ENCODE results near the gene KRTAP5-3.
"Not testable (repeated sequence)": the region's sequence is repeated elsewhere in the genome, so short reads cannot be mapped to it uniquely, and the experiment has no call there.

The KRTAP5-3 gene

GRCh38 chr11:1619449-1619848 is 11.2 kb upstream of the KRTAP5-3 start:
- Histone ChIP-seq H3K27ac (ENCODE audit: insufficient read depth, low read length, poor library complexity, severe bottlenecking) (no peak overlapping the region), H3K36me3 (ENCODE audit: control insufficient read depth, insufficient read depth, low read length) (no peaks in the 10 kb centered on the region), H3K4me1 (ENCODE audit: control insufficient read depth, insufficient read depth, low read length, poor library complexity, severe bottlenecking) (no peaks in the 10 kb centered on the region), H3K9me3 (ENCODE audit: control insufficient read depth, low read length) (no peaks in the 10 kb centered on the region), H3K27me3 (replicated peaks; ENCODE audit: control insufficient read depth, insufficient read depth, low read length, poor library complexity, severe bottlenecking) (no peaks in the 10 kb centered on the region), H3K4me3 (ENCODE audit: insufficient read depth, low read depth, low read length, poor library complexity, severe bottlenecking) (no peak overlapping the region)
- DNase-seq: peak; percentile 6 to 30 (median 8)

GRCh38 chr11:1618231-1618630 is 10.0 kb upstream of the KRTAP5-3 start:
- no peak overlapping the region for H3K27ac ChIP-seq (ENCODE audit: insufficient read depth, low read length, poor library complexity, severe bottlenecking)
- H3K9me3 ChIP-seq (ENCODE audit: control insufficient read depth, low read length): no peaks in the 10 kb centered on the region
- no peak overlapping the region for H3K4me3 ChIP-seq (ENCODE audit: insufficient read depth, low read depth, low read length, poor library complexity, severe bottlenecking)
- H3K4me1 ChIP-seq (ENCODE audit: control insufficient read depth, insufficient read depth, low read length, poor library complexity, severe bottlenecking): no peaks in the 10 kb centered on the region
- no peaks in the 10 kb centered on the region for H3K36me3 ChIP-seq (ENCODE audit: control insufficient read depth, insufficient read depth, low read length)
- H3K27me3 ChIP-seq (replicated peaks; ENCODE audit: control insufficient read depth, insufficient read depth, low read length, poor library complexity, severe bottlenecking): no peaks in the 10 kb centered on the region
- DNase-seq: no peak

GRCh38 chr11:1607901-1608300 is 362 bp downstream of the KRTAP5-3 start:
- H3K4me1 ChIP-seq (ENCODE audit: control insufficient read depth, insufficient read depth, low read length, poor library complexity, severe bottlenecking); H3K27ac ChIP-seq (ENCODE audit: insufficient read depth, low read length, poor library complexity, severe bottlenecking); H3K4me3 ChIP-seq (ENCODE audit: insufficient read depth, low read depth, low read length, poor library complexity, severe bottlenecking); H3K27me3 ChIP-seq (replicated peaks; ENCODE audit: control insufficient read depth, insufficient read depth, low read length, poor library complexity, severe bottlenecking); H3K9me3 ChIP-seq (ENCODE audit: control insufficient read depth, low read length); H3K36me3 ChIP-seq (ENCODE audit: control insufficient read depth, insufficient read depth, low read length); DNase-seq: not testable (repeated sequence)

- H3K27me3 ChIP-seq (replicated peaks; ENCODE audit: control insufficient read depth, insufficient read depth, low read length, poor library complexity, severe bottlenecking); H3K4me3 ChIP-seq (ENCODE audit: insufficient read depth, low read depth, low read length, poor library complexity, severe bottlenecking); H3K36me3 ChIP-seq (ENCODE audit: control insufficient read depth, insufficient read depth, low read length); H3K9me3 ChIP-seq (ENCODE audit: control insufficient read depth, low read length); H3K27ac ChIP-seq (ENCODE audit: insufficient read depth, low read length, poor library complexity, severe bottlenecking); H3K4me1 ChIP-seq (ENCODE audit: control insufficient read depth, insufficient read depth, low read length, poor library complexity, severe bottlenecking); DNase-seq: not testable (repeated sequence)
These were observed 962 bp downstream of the KRTAP5-3 start for GRCh38 chr11:1607156-1607845.

GRCh38 chr11:1605923-1606322 is 2.3 kb downstream of the KRTAP5-3 start:
- not testable (repeated sequence) for DNase-seq; H3K27me3 ChIP-seq (replicated peaks; ENCODE audit: control insufficient read depth, insufficient read depth, low read length, poor library complexity, severe bottlenecking)

GRCh38 chr11:1604711-1605110 is 3.6 kb downstream of the KRTAP5-3 start:
- Histone ChIP-seq H3K27ac (ENCODE audit: insufficient read depth, low read length, poor library complexity, severe bottlenecking) (no peak overlapping the region), H3K36me3 (ENCODE audit: control insufficient read depth, insufficient read depth, low read length) (no peaks in the 10 kb centered on the region), H3K4me3 (ENCODE audit: insufficient read depth, low read depth, low read length, poor library complexity, severe bottlenecking) (no peak overlapping the region), H3K27me3 (replicated peaks; ENCODE audit: control insufficient read depth, insufficient read depth, low read length, poor library complexity, severe bottlenecking) (no peaks in the 10 kb centered on the region), H3K9me3 (ENCODE audit: control insufficient read depth, low read length) (no peaks in the 10 kb centered on the region), H3K4me1 (ENCODE audit: control insufficient read depth, insufficient read depth, low read length, poor library complexity, severe bottlenecking) (no peaks in the 10 kb centered on the region)
- no peak for DNase-seq

More at GRCh38 chr11:1605923-1606322, 2.3 kb downstream of the KRTAP5-3 start:
- H3K9me3 ChIP-seq (ENCODE audit: control insufficient read depth, low read length); H3K36me3 ChIP-seq (ENCODE audit: control insufficient read depth, insufficient read depth, low read length); H3K4me1 ChIP-seq (ENCODE audit: control insufficient read depth, insufficient read depth, low read length, poor library complexity, severe bottlenecking); H3K4me3 ChIP-seq (ENCODE audit: insufficient read depth, low read depth, low read length, poor library complexity, severe bottlenecking); H3K27ac ChIP-seq (ENCODE audit: insufficient read depth, low read length, poor library complexity, severe bottlenecking): not testable (repeated sequence)

- H3K27ac ChIP-seq (ENCODE audit: insufficient read depth, low read length, poor library complexity, severe bottlenecking): no peak overlapping the region
- no peaks in the 10 kb centered on the region for H3K9me3 ChIP-seq (ENCODE audit: control insufficient read depth, low read length)
- H3K4me3 ChIP-seq (ENCODE audit: insufficient read depth, low read depth, low read length, poor library complexity, severe bottlenecking): no peak overlapping the region
- no peak for DNase-seq
- no peaks in the 10 kb centered on the region for H3K4me1 ChIP-seq (ENCODE audit: control insufficient read depth, insufficient read depth, low read length, poor library complexity, severe bottlenecking)
- no peaks in the 10 kb centered on the region for H3K27me3 ChIP-seq (replicated peaks; ENCODE audit: control insufficient read depth, insufficient read depth, low read length, poor library complexity, severe bottlenecking)
- no peaks in the 10 kb centered on the region for H3K36me3 ChIP-seq (ENCODE audit: control insufficient read depth, insufficient read depth, low read length)
These were observed 4.1 kb downstream of the KRTAP5-3 start for GRCh38 chr11:1604181-1604580.

GRCh38 chr11:1603629-1604028 is 4.6 kb downstream of the KRTAP5-3 start:
- Histone ChIP-seq H3K4me1 (ENCODE audit: control insufficient read depth, insufficient read depth, low read length, poor library complexity, severe bottlenecking) (no peaks in the 10 kb centered on the region), H3K36me3 (ENCODE audit: control insufficient read depth, insufficient read depth, low read length) (no peaks in the 10 kb centered on the region), H3K4me3 (ENCODE audit: insufficient read depth, low read depth, low read length, poor library complexity, severe bottlenecking) (no peak overlapping the region), H3K9me3 (ENCODE audit: control insufficient read depth, low read length) (no peaks in the 10 kb centered on the region), H3K27ac (ENCODE audit: insufficient read depth, low read length, poor library complexity, severe bottlenecking) (no peak overlapping the region), H3K27me3 (replicated peaks; ENCODE audit: control insufficient read depth, insufficient read depth, low read length, poor library complexity, severe bottlenecking) (no peaks in the 10 kb centered on the region)
- DNase-seq: no peak

- not testable (repeated sequence) for H3K4me3 ChIP-seq (ENCODE audit: insufficient read depth, low read depth, low read length, poor library complexity, severe bottlenecking); H3K4me1 ChIP-seq (ENCODE audit: control insufficient read depth, insufficient read depth, low read length, poor library complexity, severe bottlenecking); H3K27ac ChIP-seq (ENCODE audit: insufficient read depth, low read length, poor library complexity, severe bottlenecking); H3K9me3 ChIP-seq (ENCODE audit: control insufficient read depth, low read length); H3K27me3 ChIP-seq (replicated peaks; ENCODE audit: control insufficient read depth, insufficient read depth, low read length, poor library complexity, severe bottlenecking); DNase-seq; H3K36me3 ChIP-seq (ENCODE audit: control insufficient read depth, insufficient read depth, low read length)
These were observed 6.6 kb downstream of the KRTAP5-3 start for GRCh38 chr11:1601663-1602062.

- no peaks in the 10 kb centered on the region for H3K36me3 ChIP-seq (ENCODE audit: control insufficient read depth, insufficient read depth, low read length)
- no peak for DNase-seq
- no peaks in the 10 kb centered on the region for H3K4me1 ChIP-seq (ENCODE audit: control insufficient read depth, insufficient read depth, low read length, poor library complexity, severe bottlenecking)
- H3K4me3 ChIP-seq (ENCODE audit: insufficient read depth, low read depth, low read length, poor library complexity, severe bottlenecking): no peak overlapping the region
- H3K9me3 ChIP-seq (ENCODE audit: control insufficient read depth, low read length): no peaks in the 10 kb centered on the region
- no peaks in the 10 kb centered on the region for H3K27me3 ChIP-seq (replicated peaks; ENCODE audit: control insufficient read depth, insufficient read depth, low read length, poor library complexity, severe bottlenecking)
- H3K27ac ChIP-seq (ENCODE audit: insufficient read depth, low read length, poor library complexity, severe bottlenecking): no peak overlapping the region
These were observed 7.6 kb downstream of the KRTAP5-3 start for GRCh38 chr11:1600626-1601025.

All from effector memory CD4-positive, alpha-beta T cell (primary cell).